GM06990 (cell line): Measurements from ENCODE around the gene CNTN1.
"Not testable (repeated sequence)": the region's sequence is repeated elsewhere in the genome, so short reads cannot be mapped to it uniquely, and the experiment has no call there.

Source experiments
- DNase-seq: peaks from one replicate; pipeline ENCODE4 v3.0.0-alpha.2; 2011; ENCODE audit not compliant: insufficient read length; ENCODE audit errors: extremely low read depth
- H3K27me3 ChIP-seq: replicated peaks from 2 replicates; pipeline ENCODE4 v1.6.0; 2011; ENCODE audit warnings: low read length; ENCODE audit not compliant: control insufficient read depth, insufficient read depth
- H3K36me3 ChIP-seq: 2 replicates; pipeline ENCODE4 v1.5.1; 2011; ENCODE audit warnings: low read length; ENCODE audit not compliant: control insufficient read depth, insufficient read depth
- H3K4me3 ChIP-seq: replicated peaks from 2 replicates; pipeline ENCODE4 v1.5.1; 2011; ENCODE audit warnings: low read depth, mild to moderate bottlenecking, control low read depth, low read length
- CTCF ChIP-seq: IDR thresholded peaks from 2 replicates; pipeline ENCODE4 v1.5.1; 2011; ENCODE audit warnings: low read length, control low read depth, mild to moderate bottlenecking, inconsistent platforms; ENCODE audit not compliant: insufficient read depth, poor library complexity, severe bottlenecking

CNTN1 gene

GRCh38 chr12:40735551-40736230 is 43.5 kb downstream of the CNTN1 start:
- TF ChIP-seq CTCF: no peak
- Histone ChIP-seq H3K36me3 (no peaks in the 10 kb centered on the region), H3K4me3 (no peak overlapping the region), H3K27me3 (no peaks in the 10 kb centered on the region)
- DNase-seq: no peak

GRCh38 chr12:40737416-40737815 is 45.2 kb downstream of the CNTN1 start:
- not testable (repeated sequence) for H3K4me3 ChIP-seq, H3K27me3 ChIP-seq, H3K36me3 ChIP-seq, DNase-seq

GRCh38 chr12:40738856-40739255 is 46.6 kb downstream of the CNTN1 start:
- H3K4me3 ChIP-seq: no peak overlapping the region
- no peak for TF ChIP-seq CTCF
- no peaks in the 10 kb centered on the region for H3K36me3 ChIP-seq
- no peaks in the 10 kb centered on the region for H3K27me3 ChIP-seq
- DNase-seq: no peak

GRCh38 chr12:40742041-40742440 is 49.8 kb downstream of the CNTN1 start:
- TF ChIP-seq CTCF: no peak
- Histone ChIP-seq H3K36me3 (no peaks in the 10 kb centered on the region), H3K27me3 (no peaks in the 10 kb centered on the region), H3K4me3 (no peak overlapping the region)
- no peak for DNase-seq

- no peak for DNase-seq
- Histone ChIP-seq H3K27me3 (no peaks in the 10 kb centered on the region), H3K36me3 (no peaks in the 10 kb centered on the region), H3K4me3 (no peak overlapping the region)
- TF ChIP-seq CTCF: peak; percentile 3
Measured at GRCh38 chr12:40745386-40745785, 53.1 kb downstream of the CNTN1 start.

- H3K36me3 ChIP-seq: no peaks in the 10 kb centered on the region
- no peaks in the 10 kb centered on the region for H3K27me3 ChIP-seq
- no peak for DNase-seq
- no peak overlapping the region for H3K4me3 ChIP-seq
- TF ChIP-seq CTCF: no peak
Measured at GRCh38 chr12:40749863-40750262, 57.6 kb downstream of the CNTN1 start.
